Measurements from ENCODE around the gene LMAN2. TPM values are rescaled to one million over a fixed set of nuclear protein-coding genes. Genes with fewer than 3 reads are reported as not detected.

Gene LMAN2
- total RNA-seq, 2 donors from 2014 or later, result 137 to 185 TPM

DNA sequence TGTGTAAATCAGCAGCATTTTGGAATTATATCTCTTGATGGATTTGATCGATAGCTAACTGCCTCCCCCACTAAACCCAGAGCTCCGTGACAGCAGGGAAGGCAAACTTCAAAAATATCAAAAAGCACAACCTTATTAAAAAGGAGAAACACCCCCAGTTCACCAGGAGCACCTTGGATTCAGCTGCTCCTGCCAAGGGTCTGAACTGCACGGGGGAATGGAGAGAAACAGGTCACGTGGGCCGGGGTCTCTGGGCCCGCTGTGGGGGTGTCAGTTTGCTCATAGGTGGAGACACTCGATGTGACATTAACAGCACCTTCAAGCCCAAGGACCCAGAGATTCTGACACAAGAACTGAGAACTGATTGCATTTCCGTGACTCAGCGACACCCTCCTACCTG, 31.7 kb upstream of the LMAN2 start:
- Histone ChIP-seq H3K4me1 (no peaks in the 10 kb centered on the region), H3K9ac (ENCODE audit: low read depth in 2 of 2, low read length in 2 of 2) (no peak overlapping the region), H3K36me3 (no peaks in the 10 kb centered on the region), H3K4me3 (no peak overlapping the region), H3K9me3 (no peaks in the 10 kb centered on the region), H3K27ac (no peak overlapping the region), H3K27me3 (no peaks in the 10 kb centered on the region)
- TF ChIP-seq, protein P1, sequence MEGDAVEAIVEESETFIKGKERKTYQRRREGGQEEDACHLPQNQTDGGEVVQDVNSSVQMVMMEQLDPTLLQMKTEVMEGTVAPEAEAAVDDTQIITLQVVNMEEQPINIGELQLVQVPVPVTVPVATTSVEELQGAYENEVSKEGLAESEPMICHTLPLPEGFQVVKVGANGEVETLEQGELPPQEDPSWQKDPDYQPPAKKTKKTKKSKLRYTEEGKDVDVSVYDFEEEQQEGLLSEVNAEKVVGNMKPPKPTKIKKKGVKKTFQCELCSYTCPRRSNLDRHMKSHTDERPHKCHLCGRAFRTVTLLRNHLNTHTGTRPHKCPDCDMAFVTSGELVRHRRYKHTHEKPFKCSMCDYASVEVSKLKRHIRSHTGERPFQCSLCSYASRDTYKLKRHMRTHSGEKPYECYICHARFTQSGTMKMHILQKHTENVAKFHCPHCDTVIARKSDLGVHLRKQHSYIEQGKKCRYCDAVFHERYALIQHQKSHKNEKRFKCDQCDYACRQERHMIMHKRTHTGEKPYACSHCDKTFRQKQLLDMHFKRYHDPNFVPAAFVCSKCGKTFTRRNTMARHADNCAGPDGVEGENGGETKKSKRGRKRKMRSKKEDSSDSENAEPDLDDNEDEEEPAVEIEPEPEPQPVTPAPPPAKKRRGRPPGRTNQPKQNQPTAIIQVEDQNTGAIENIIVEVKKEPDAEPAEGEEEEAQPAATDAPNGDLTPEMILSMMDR (IDR thresholded peaks at IDR 0.05), result no peak
- intact Hi-C loops (cut with DNase I), result no loop called here
- DNase-seq, result no peak

DNA sequence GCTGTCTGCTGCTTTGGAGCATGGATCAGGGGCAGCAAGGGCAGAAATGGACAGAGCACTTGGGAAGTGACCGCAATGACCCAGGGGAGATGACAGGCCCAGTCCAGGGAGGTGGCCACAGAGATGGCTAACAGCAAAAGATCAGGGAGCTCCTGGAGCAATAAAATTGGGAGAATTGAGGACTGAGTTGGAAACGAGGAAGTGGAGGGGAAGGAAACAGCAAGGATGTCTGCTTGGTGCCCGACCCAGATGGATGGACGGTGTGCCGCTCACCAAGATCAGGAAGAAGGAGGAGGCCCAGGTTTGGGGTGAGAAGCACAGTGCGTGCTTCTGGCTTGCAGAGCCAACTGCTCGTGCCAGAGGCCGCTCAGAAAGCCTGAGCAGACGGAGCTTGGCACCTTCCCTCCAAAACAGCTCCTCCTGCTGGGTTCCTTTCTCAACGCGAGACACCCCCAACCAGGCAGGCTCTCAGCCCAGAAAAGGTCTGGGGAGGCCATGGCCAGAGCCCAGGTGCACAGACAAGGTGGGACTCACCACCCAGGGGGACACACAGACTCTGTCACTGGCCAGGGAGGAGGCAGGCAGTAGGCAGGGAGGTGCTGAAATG, 31.1 kb upstream of the LMAN2 start:
- Histone ChIP-seq H3K36me3 (no peaks in the 10 kb centered on the region), H3K4me1 (no peaks in the 10 kb centered on the region), H3K27me3 (no peaks in the 10 kb centered on the region), H3K27ac (no peak overlapping the region), H3K9me3 (no peaks in the 10 kb centered on the region), H3K4me3 (no peak overlapping the region), H3K9ac (ENCODE audit: low read depth in 2 of 2, low read length in 2 of 2) (no peak overlapping the region)
- DNase-seq, result no peak
- TF ChIP-seq, protein P1 (IDR thresholded peaks at IDR 0.05), result no peak
- intact Hi-C loops (cut with DNase I), result no loop called here

DNA sequence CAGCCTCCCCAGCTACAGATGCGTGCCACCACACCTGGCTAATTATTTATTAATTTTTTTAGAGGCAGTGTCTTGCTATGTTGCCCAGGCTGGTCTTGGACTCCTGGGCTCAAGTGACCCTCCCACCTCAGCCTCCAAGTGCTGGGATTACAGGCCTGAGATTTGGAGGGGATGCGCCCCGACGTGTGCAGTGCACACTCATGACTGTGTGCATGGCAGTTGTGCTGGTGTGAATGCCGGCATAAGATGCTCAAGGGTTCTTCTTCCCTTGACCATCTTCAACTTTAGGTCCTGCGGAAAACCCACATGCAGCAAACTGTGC, 29.3 kb upstream of the LMAN2 start:
- TF ChIP-seq, protein P1 (IDR thresholded peaks at IDR 0.05), result no peak

DNA sequence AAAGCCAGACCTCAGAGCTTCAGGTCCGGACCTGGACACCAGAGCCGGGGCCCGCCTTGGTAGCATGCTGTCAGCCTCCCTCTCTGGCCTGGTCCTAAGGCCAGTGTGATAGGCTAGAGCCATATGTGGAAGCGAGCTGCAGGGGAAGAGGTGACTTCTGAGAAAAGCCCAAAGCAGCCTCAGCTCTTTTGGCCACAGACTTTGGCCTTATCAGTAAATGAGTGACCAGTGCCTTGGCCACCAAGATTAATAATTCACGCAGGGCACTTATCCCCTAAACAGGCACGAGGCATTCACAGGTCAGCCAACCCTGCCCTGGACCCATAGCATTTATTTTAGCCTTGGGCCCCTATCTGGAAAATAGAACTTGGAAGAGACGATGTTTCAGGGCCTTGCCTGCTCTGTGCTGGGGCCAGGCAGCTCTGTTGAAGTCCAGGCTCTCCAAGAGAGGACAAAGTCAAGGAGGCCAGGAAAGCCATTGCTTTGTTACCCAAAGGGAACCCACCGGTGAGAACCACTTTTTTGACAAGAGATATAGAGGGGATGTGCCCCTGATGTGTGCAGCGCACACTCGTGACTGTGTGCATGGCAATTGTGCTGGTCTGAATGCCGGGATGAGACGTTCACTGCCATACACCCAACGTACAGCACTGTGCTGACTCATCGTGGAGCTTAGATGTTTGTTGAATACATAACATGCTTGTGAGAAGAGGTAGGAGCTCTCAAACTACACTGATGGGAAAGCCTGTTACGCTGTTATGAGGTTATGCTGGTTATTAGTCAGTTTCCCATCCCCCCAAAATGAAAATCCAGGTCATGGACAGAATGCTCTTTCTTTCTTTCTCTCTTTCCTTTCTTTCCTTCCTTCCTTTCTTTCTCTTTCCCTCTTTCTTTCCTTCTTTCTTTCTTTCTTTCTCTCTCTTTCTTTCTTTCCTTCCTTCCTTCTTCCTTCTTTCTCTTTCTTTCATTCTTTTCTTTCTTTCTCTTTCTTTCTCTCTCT, 27.7 kb upstream of the LMAN2 start:
- H3K36me3 ChIP-seq, result no peaks in the 10 kb centered on the region
- H3K9ac ChIP-seq (ENCODE audit: low read depth in 2 of 2, low read length in 2 of 2), result no peak overlapping the region
- intact Hi-C loops (cut with DNase I), result loop anchor here (5.0 kb wide), 1 partner anchor 52 kb away; no protein-coding TSS in a partner anchor
- H3K9me3 ChIP-seq, result no peaks in the 10 kb centered on the region
- H3K4me3 ChIP-seq, result no peak overlapping the region
- no peaks in the 10 kb centered on the region for H3K4me1 ChIP-seq
- H3K27me3 ChIP-seq, result no peaks in the 10 kb centered on the region
- TF ChIP-seq, protein P1 (IDR thresholded peaks at IDR 0.05), result no peak
- no peak overlapping the region for H3K27ac ChIP-seq
- DNase-seq, result no peak

More for the DNA sequence above, 29.3 kb upstream of the LMAN2 start:
- Histone ChIP-seq H3K27me3 (no peaks in the 10 kb centered on the region), H3K9me3 (no peaks in the 10 kb centered on the region), H3K4me3 (no peak overlapping the region), H3K27ac (no peak overlapping the region), H3K9ac (ENCODE audit: low read depth in 2 of 2, low read length in 2 of 2) (no peak overlapping the region), H3K36me3 (no peaks in the 10 kb centered on the region), H3K4me1 (no peaks in the 10 kb centered on the region)
- intact Hi-C loops (cut with DNase I), result no loop called here
- DNase-seq, result no peak

DNA sequence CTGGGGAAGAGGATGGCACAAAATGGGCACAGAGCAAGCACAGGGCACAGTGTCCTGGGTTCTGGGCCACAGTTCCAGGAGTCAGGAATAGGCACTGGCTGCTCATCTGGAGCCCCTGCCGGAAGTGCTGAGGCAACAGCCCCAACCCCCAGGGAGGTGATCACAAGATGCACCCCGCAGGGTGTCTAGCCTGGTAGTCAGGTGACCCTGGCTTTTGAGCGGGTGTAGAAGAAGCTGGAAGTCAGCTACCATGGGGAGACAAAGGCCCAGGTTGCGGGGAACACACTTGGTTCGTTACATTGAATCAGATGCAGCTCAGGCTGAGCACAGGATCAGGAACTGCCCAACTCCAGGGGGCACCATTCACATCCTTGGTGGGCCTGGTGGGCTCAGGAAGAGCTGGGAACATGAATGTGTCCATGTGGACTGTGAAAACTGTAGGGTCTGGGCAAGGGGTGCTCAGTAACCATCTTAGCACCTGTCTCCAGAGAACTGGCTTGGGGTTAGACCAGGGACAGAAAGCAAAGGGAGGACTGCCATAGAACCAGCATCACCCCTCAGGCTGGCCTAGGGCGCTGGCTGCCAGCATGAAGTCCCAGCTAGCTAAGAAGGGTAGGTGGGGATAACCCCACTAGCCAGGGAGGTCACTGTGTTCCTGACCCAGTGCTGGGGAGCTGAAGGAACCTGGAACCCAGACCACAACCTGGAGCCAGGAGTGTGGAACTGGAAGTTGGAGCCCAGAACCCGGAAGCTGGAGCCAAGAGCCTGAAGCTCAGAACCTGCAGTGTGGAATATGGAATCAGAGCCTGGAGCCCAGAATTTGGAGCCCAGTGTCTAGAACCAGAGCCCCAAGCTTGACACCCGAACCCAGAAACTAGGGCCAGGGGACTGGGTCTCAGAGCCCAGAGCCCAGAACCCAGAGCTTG, 26.6 kb upstream of the LMAN2 start:
- no peaks in the 10 kb centered on the region for H3K9me3 ChIP-seq
- no peak overlapping the region for H3K27ac ChIP-seq

More for the DNA sequence above, 26.6 kb upstream of the LMAN2 start:
- intact Hi-C loops (cut with DNase I), result loop anchor here (5.0 kb wide), 1 partner anchor 51 kb away; no protein-coding TSS in a partner anchor
- no peaks in the 10 kb centered on the region for H3K4me1 ChIP-seq
- TF ChIP-seq, protein P1 (IDR thresholded peaks at IDR 0.05), result no peak
- H3K9ac ChIP-seq (ENCODE audit: low read depth in 2 of 2, low read length in 2 of 2), result no peak overlapping the region
- DNase-seq, result no peak
- no peaks in the 10 kb centered on the region for H3K36me3 ChIP-seq
- H3K4me3 ChIP-seq, result no peak overlapping the region
- H3K27me3 ChIP-seq, result no peaks in the 10 kb centered on the region
